GM21423 (cell line): ENCODE results near the gene METTL8.

ENCODE experiments used
- ATAC-seq: cut with Tn5 transposase; IDR thresholded peaks from one replicate; pipeline ENCODE4 v1.9.1; 2021; ENCODE audit warnings: mild to moderate bottlenecking, moderate library complexity; ENCODE audit not compliant: unreplicated experiment

METTL8 gene, protein sequence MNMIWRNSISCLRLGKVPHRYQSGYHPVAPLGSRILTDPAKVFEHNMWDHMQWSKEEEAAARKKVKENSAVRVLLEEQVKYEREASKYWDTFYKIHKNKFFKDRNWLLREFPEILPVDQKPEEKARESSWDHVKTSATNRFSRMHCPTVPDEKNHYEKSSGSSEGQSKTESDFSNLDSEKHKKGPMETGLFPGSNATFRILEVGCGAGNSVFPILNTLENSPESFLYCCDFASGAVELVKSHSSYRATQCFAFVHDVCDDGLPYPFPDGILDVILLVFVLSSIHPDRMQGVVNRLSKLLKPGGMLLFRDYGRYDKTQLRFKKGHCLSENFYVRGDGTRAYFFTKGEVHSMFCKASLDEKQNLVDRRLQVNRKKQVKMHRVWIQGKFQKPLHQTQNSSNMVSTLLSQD

DNA sequence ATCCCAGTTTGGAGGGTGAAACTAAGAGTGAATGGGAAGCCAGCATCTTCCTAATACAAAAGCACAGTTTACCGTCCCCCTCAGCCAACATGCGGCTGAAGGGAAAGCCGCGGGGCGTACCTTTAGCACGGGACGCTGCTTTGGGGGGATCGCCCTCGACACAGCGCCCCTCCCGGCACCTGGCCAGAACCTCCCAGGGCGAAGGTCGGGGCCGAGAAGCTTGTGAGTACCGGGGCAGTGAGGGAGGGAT, at the start of gene METTL8:
Gene METTL8, minus strand, starts transcription at position 228 of the 250 bp plus-strand sequence. CDS start 41,805 bp downstream, outside the sequence.
- no peak for ATAC-seq

GRCh38 chr2:171482877-171483276, 49.1 kb upstream of the METTL8 start:
- no peak for ATAC-seq

GRCh38 chr2:171482308-171482707, 48.5 kb upstream of the METTL8 start:
- no peak for ATAC-seq

DNA sequence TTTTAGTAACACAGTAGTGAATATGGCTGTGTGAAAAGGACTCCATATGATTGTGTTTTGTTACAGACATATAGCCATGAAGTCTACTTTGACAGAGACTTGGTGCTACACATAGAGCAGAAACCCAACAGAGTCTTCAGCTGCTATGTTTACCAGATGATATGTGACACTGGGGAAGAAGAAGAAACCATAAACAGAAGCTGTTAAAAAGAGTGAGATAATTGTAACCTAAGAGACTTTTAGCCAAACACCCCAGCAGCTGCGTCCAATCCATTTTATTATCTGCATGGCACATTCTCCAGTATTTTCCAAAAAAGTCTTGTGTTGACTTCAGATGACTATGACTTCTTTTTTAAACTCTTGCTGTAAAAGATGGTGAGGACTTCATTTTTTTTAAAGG, 47.1 kb upstream of the METTL8 start:
- no peak for ATAC-seq

GRCh38 chr2:171479154-171479814, 45.5 kb upstream of the METTL8 start:
- ATAC-seq, result no peak

- no peak for ATAC-seq
Observed at GRCh38 chr2:171478345-171478744, 44.6 kb upstream of the METTL8 start.

GRCh38 chr2:171475979-171476378, 42.2 kb upstream of the METTL8 start:
- no peak for ATAC-seq

DNA sequence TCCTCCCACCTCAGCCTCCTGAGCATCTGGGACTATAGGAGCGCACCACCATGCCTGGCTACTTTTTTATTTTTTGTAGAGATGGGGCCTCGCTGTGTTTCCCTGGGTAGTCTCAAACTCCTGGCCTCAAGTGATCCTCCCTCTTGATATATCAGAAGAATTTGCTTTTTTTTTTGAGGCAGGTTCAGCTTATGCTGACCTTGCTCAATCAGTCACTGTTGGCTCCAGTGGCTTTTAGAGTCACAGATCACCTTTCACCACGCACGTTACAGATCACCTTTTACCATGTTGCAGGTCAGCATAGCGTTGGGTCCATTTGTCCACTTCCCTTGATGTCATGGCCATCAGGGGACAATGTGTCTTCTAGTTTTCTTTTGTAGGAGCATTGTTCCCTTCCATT, 36.3 kb upstream of the METTL8 start:
- ATAC-seq, result no peak

DNA sequence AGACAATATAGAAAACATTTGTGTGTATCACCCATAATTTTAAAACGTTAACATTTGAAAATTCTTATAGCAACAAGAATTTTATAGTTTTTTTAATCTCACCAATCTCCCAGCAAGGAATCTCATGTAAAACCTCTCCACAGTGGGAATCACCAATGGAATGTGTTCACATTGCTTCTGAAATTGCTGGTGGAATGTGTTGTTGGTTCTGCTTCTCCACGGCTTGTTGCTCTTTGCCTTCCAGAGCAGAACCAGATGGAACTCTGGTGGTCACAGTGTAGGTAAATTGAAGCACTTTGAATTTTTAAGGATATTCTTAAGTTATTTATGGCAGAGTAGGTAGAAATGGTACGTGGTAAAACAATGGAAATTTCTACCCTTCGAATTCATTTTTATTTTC, 35.4 kb upstream of the METTL8 start:
- no peak for ATAC-seq

DNA sequence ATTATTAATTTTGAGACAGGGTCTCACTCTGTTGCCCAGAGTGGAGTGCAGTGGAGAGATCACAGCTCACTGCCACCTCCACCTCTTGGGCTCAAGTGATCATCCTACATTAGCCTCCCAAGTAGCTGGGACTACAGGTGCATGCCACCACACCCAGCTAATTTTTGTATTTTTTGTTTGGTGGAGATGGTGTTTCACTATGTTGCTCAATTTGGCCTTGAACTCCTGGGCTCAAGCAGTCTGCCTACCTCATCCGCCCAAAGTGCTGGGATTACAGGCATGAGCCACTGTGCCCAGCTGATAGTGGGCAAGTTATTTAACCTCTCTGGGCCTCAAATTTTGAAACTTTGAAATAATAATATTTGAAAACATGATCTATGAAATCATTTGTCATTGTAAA, 26.7 kb upstream of the METTL8 start:
- ATAC-seq, result no peak

DNA sequence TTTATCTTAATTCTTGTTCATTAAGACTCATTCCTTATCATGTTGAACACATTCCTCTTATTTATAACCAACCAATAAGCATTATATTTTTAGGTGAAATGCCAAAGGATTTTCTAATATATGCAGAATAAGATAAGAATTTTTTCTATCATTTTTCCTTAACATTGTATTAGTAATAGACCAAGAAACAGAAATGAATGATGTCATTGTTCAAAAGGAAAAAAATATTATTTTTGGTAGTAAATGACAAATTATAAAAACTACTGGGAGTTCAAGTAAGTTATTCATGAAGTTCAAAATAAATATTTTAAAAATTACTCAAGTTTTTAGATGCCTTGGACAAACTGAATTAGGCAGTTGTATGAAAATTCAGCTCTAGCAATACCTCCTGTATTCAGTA, 25.7 kb upstream of the METTL8 start:
- ATAC-seq, result no peak

DNA sequence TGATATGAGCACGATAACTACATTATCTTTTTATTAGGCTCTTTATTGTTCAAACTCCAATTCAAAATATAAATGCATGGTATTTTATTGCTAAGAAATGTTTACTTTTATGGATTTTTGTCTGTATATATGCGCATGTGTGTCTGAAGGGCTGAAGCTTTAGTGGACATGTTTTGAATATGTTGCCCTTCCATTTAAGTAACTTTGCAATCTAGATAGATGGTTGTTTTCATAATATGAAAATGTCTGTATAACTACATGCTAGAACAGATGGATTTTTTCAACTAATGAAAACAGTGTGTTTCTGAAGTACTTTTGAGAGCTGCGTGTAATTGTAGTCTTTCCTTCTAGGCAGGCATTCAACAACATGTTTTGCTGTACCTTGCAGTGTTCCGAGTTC, 19.0 kb upstream of the METTL8 start:
- no peak for ATAC-seq

DNA sequence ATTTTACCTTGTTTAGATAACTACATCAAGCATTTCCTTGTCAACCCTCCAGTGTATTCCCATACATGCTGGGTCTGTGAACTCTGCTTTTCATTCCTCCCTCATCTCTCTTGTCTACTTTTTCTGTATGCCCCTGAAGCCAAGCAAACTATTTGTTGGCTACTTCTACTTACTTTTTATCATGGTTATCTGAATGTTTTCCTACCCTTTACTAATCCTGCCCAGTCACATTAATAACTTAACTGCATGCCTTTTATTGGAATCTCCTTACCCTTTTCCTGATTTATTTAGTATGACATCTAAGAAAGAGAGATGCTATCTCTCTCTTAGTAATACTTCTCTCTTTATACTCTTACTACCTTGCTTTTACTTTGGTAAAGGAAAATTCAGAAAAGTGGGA, 17.3 kb upstream of the METTL8 start:
- ATAC-seq, result no peak

- ATAC-seq, result no peak
Observed at GRCh38 chr2:171447675-171448074, 13.9 kb upstream of the METTL8 start.

DNA sequence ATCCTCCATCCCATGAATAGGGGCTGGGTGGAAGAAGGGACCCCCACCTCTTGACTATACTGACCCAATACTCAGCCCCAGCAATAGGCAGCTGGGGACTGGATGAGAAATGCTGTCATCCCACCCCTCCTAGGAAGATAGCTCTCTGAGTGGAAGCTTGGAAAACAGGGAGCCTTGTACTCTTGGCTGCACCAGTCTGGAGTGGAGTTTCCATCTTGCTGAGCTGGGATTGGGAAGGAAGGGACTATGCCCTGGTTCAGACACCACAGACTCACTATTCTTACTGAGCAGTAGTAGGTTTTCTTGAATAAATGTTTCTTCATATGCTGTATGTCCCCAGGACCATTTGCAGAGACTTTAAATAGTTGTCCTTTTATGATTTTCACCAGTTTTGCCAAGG, 7.7 kb upstream of the METTL8 start:
- ATAC-seq, result no peak

DNA sequence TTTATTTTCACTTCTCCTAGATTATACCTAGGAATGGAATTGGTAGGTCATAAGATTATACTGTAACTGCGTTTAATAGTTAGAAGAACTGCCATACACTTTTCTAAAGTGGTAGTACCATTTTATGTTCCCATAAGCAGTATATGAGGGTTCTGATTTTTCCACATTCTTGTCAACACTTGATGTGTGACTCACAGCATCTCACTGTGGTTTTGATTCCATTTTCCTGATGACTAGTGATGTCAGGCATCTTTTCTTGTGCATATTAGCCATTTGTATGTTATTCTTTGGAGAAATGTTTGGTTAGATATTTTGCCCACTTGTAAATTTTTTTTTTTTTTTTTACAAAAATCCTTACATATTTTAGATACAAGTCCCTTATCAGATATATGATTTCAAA, 2.5 kb upstream of the METTL8 start:
- ATAC-seq, result no peak

- peak; percentile 94 for ATAC-seq
Observed at GRCh38 chr2:171434013-171434989, 511 bp upstream of the METTL8 start, which contains the start of gene DCAF17. TSS of gene DCAF17 (plus strand) at chr2:171434226. CDS start at chr2:171434578, 352 bp downstream.

- ATAC-seq, result no peak
Observed at GRCh38 chr2:171432969-171433762, 624 bp downstream of the METTL8 start.

- no peak for ATAC-seq
Observed at GRCh38 chr2:171432206-171432968, 1.4 kb downstream of the METTL8 start.

- ATAC-seq, result no peak
Observed at GRCh38 chr2:171431677-171432167, 2.1 kb downstream of the METTL8 start.
